Kidney tubule cell (primary cell): ENCODE measurements around the gene CDK5RAP3.
"Not testable (repeated sequence)": the region's sequence is repeated elsewhere in the genome, so short reads cannot be mapped to it uniquely, and the experiment has no call there.

Experiments
- DNase-seq: peaks from one replicate; pipeline ENCODE4 v3.0.0-alpha.2; 2018; ENCODE audit warnings: low spot score

Gene CDK5RAP3

DNA sequence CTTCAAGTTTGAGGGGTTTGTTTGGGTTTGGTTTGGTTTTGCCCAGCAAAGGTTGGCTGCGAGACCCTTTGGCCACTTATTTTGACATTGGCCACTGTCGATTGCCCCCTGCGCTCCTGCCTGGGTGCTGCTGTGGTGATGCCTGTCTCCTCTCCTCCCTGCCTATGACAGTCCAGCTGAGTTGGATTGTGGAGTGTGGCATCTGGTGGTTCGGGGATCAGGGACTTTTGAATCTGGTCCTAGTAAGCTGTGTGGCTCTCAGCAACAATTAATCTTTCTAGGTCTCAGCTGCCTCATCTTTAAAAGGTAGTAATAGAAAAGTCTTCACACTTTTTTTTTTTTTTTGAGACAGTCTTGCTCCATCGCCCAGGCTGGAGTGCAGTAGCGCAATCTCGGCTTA, 27.1 kb downstream of the CDK5RAP3 start:
- DNase-seq = no peak

DNA sequence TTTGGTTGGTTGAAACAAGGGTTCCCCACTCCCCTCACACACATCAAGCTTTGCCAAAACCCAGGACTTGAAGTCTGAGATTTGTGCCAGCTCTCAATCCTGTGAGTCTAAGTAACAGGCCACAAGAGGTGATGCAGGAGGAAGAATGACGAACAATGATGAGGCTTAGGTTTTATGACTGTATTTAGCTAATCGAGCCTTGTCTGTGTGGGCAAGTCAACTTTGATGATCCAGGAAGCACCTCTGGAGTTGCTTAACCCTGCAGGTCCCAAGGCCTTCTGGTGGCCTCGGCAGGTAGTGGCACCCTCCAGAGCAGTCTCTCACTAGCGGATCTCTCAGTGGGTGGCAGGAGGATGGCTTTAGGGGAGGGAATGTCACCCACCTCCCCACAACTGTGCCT, 28.7 kb downstream of the CDK5RAP3 start:
- DNase-seq = peak; percentile 64

DNA sequence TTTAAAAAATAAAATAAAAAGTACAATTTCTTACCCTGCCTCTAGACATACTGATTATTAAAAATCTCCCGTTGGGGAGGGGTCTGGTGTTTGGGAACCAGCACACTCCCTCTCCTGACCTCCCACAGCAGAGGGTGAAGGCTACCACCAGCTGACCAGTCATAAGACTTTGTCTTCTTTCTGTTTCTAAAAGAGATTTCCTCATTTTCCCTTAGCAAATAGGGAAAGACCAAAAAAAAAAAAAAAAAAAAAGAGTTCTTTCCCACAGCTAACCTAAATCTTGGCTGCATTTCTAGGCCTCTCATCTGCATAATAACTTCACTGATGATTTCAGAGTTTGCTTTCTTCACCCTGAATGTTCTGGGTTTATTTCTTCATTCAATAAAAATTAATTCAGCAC, 30.3 kb downstream of the CDK5RAP3 start:
- DNase-seq = no peak

DNA sequence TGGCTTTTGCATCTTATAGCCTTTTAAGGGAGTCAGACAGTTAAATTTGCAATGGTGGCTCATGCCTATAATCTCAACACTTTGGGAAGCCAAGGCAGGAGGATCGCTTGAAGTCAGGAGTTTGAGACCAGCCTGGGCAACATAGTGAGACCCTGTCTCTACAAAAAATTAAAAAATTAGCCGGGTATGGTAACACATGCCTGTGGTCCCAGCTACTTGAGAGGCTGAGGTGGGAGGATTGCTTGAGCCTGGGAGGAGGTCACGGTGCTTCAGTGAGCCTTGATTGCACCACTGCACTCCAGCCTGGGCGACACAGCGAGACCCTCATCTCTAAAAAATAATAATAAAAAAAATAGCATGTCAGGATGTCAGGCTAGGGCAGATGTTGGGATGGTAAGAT, 30.7 kb downstream of the CDK5RAP3 start:
- DNase-seq = not testable (repeated sequence)

DNA sequence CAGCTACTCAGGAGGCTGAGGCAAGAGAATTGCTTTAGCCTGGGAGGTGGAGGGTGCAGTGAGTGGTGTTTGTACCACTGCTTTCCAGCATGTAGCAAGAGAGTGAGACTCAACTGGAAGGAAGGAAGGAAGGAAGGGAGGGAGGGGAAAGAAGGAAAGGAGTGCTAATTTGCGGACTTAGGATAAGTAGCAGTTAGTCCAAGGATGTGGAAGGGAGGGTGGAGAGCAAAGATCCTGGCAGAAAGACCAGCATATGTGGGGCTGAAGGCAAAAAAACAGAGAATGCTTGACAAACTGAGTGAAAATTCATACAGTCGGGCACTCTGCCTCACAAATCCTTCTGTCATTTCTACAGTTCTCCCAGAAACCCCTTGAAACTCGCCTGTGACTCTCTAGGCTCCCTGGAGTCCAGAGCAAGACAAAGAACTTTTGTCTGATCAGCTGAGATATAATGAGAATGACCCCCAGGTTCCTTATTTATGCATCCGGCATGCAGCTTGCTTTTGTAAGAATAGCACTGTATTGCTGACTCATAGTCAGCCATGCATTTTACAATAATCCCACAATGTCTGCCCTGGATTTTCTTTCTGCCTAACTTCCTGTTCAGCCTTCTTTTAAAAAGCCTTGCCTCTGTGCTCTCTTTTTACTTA, 31.5 kb downstream of the CDK5RAP3 start:
- DNase-seq = peak; percentile 95

DNA sequence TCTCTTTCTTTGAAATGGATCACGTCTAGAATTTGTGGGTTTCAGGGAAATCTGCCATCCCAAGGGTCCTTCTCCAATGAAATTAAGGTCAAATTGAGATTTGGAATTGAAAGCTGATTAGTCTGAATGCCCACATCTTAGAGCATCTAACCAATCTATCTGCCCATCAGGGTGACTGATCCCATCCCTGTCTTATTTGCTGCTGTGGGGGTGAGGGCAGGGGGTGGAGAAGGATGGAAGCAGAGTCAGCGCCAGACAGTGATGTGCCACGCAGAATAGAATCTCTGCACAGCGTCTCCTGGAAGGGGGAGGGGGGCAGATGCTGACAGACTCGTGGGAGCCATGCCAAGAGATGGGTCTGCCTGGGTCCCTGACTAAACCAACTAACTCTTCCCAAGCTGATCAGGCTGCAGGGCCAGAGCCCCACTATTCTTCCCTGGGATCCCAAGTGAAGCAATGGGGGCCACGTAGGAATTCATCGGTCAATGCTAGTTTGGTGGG, 32.1 kb downstream of the CDK5RAP3 start:
- DNase-seq = no peak

DNA sequence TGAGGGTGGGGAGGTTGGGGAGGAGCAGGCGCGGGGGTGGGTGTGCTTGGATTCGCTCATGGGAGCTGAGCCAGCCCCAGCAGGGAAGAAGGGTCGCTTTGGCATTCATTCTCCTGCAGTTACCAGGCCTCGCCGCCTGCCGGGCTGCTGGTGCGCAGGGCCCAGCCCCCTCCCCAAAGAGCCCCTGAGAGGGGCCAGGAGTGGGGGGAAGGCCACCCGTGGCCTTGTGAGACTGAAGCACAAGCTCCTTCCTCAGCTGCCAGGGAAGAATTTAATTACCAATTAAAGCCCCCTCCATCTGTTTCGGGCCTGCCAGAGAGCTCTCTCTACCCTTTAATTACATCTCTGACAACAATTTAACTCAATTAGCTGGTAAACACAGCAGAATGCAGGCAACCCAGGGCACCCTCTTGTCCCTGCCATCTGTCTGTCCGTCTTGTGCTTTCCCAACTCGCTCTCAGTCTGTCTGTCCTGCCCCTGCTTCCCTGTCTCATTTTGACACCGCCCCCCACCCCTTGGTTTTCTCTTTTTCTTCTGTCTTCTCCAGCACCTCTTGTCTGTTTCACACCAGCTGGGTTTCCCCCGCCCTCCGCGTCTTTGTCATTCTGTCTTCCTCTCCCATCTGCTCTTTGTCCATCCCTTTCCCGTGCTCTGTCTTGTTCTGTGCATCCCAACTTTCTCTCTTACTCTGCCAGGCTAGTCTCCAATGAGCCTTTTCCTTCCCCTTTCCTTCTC, 32.7 kb downstream of the CDK5RAP3 start:
- DNase-seq = no peak

DNA sequence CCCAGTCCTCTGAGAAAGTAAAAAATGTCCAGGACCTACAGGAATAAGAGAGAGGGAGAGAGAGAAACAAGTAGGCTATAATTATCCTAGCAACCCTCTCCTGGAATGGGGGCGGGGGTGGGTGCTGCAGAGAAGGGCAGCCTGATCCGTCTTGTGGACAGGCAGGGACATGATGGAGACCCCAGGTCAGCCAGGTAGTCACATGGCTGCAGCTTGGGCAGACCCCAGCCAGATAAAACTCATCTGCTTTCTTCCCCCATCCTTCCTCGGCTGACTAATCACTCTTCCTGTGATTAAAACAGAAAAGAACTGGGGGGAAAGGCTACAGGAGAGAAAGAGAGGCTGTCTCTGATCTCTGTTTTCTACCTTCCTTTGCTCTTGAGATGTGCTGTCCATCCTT, 34.1 kb downstream of the CDK5RAP3 start:
- DNase-seq = peak; percentile 18

DNA sequence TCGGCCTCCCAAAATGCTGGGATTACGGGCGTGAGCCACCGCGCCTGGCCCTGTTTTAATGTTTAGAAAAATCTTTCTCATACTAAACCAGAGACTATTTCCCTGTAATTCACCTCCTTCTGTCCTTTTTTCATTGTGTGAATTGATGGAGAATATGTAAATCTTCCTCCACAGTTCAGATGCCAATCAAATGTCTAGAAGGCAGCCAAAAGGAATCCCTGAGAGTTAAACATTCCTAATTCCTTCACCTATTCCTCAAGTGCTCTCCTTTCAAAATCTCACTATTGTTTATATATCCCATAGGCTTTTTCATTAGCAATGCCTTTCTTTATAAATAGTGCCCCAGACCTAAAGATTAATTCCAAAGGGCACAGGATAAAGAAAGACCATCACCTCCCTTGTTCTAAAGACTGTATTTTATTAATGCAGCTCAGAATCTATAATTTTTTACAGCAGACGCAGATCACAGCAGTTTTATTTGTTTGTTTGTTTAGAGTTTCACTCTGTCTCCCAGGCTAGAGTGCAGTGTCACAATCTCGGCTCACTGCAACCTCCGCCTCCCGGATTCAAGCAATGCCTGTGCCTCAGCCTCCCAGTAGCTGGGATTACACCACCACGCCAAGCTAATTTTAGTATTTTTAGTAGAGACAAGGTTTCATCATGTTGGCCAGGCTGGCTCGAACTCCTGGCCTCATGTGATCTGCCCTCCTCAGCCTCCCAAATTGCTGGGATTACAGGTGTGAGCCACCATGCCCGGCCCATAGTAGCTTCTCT, 36.2 kb downstream of the CDK5RAP3 start:
- DNase-seq = no peak

DNA sequence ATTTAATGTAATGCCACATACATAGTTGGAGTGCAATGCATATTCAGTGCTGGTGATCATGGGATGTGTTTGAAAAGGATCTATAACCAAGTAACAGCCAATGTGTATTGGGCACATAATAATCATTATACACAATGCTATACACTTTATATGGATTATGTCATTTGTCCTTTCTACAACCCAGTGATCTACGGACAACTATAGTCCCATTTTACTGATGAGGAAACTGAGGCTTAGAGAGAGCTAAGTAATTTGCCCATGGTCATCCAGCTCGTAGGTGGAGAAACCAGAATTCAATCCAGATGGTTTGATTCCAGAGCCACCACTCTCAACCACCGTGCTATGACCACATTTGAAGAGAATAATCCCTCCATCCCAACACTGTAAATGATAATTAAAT, 39.3 kb downstream of the CDK5RAP3 start:
- DNase-seq = no peak

DNA sequence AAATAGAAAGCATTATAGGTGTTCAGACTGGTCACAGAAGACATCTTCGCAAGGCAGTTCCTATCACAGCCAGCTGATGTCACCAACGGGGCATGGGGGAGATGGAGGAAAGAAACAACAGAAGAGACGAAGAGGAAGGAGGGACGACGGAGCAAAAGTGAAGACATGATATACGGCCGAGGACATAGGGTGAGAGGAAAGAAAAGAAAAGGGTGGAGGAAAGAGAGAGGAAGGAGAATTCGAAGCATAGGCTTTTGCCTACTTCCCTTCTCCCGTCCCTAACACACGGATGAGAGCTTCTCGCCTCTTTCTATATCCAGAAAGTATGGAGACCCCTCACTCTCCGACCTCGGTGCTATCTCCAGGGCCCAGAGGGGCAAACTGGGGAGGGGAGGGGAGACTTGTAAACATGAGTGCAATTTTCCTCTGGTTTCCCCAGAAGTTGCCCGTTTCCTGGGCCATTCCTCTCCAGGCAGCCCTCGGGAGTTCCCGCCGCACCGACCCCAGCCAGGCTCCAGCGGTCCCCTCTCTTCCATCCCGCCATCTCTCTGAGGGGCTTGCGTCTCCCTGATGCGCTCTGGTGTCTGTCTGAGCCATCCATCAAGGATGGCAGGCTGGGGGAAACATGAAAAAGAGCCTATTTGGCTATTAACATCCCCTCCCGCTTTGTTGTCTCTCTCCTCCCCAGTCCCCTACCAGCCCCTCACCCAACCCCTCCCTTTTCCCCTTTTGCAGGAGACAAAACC, 40.7 kb downstream of the CDK5RAP3 start:
- DNase-seq = peak; percentile 43

DNA sequence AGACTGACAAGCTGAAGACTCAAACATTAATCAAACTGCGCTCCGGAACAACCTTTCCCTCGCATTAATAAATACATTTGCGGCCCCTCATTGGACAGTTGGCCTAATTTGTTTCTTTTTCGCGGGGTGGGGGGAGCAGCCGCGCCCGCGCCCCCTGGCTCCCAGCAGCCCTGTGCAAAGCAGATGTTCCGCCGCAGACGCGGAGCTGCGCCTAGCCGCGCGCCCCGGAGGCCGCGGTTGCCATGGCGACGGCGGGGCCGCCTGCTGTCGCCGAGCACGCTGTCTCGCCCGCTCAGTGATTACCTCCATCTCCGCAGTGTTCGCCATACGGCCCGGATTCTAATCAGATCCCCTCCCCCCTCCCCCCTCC, 41.2 kb downstream of the CDK5RAP3 start:
- peak; percentile 42 for DNase-seq

DNA sequence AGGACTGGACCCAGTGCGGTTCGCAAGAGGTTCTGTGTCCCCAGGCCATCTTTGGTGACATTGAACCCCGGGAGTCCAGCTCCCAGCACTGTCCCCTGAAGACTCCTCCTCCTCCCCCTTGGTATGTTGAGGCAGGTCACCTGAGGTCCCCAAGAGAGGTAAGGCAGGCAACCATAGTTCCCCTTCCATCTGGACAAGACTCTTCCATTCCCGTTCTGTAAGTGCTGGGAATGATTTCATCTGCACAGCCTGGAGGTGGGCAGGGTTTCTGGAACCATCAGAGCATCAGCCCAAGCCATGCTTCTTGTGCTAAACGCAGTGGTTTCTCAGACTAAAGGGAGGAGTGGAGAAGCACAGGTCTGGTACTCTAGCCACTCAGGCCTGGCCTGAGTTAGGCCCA, 41.7 kb downstream of the CDK5RAP3 start:
- no peak for DNase-seq

DNA sequence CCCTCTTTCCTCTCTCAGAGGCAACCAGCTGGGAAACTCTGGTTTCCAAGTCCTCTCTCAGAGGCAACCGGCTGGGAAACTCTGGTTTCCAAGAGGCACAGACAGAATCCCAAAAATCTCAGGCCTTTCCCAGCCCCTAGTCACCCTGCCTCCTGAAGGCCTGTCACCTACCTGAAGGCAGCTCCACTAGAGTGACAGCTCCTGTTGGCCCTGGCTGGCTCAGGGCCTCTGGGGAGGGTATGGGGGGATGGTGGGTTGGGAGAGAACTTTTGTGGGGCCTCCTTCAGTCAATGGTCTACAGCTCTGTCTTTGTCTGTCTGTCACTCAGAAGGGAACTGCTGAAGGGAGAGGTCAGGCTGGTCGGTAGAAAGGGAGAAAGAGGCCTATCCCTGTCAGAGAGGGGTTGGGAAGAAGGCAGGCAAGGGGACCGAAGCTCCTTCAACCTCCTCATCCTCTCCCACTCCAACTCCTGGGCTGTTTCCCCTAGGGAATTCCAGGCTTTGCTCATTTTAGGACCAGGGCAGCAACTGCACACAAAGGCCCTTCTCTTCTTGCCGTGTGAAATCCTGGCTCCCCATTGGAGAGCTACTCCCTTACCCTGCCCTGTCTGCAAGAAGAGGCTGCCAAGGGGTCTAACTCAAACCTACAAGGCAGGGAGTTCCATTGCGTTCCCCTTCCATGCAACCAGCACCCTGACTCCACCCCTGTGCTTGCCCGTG, 43.1 kb downstream of the CDK5RAP3 start:
- no peak for DNase-seq

DNA sequence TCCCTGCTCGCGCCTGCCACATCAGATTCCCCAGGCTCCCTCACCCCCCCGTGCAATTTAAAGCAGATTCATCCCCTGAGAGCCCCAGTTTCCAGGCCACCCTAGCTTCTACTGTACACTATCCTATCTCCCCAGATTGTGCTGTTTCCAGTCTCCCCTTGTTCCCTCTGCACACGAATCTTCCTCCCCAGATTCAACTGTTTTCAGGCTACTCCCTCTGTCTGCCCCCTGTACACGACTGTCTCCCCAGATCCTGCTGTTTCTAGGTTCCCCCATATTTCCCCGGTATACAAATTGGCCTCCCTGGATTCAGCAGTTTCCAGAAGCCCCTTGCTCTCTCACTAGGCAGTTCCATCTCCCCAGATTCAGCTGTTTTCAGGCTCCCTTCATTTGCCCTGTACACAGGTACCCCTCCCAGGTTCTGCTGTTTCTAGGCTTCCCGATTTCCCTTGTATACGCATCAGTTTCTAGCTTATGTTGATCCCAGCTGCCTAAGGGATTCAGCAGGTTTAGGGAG, 43.7 kb downstream of the CDK5RAP3 start:
- no peak for DNase-seq

DNA sequence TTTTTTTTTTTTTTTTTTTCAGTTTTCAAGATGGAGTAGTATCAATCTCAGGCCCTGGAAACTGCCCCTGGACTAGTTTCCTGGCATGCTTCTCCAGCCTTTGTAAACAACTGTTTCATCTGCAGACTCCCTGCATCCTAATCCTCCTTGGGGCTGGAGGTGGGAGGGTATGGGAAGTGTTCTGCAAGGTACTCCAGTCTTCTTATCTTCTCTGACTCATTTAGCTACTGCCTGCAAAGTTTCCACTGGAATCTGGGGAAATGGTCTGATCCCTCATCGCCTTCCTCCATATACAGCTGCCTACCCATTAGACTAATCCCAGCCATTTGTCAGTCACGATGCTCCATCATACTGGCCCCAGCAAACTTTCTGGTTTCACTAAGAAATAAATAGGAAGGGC, 45.2 kb downstream of the CDK5RAP3 start:
- no peak for DNase-seq

DNA sequence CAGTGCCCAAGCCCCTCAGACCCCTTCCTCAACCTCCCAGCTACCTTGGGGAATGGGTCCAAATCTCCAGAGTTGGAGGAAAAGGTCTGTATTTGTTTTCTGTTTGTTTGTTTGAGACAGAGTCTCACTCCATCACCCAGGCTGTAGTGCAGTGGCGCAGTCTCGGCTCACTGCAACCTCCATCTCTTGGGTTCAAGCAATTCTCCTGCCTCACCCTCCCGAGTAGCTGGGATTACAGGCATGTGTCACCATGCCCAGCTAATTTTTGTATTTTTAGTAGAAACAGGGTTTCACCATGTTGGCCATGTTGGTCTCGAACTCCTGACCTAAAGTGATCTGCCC, 46.9 kb downstream of the CDK5RAP3 start:
- DNase-seq = not testable (repeated sequence)

DNA sequence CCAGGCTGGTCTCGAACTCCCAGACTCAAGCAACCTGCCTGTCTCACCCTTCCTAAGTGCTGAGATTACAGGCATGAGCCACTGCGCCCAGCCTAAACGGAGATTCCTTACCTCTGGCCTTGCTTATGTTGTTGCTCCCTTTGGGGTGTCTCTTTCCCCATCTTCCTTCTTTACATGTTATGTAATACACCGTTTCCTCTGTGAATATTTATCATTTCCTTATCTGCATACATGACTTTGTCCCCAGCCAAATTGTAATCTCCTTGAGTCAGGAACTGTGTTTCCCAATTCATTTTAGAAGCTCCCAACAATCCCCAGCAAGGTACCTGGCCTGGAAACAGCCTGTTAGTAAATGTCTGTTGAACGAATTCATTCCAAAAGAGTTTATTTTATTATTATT, 51.0 kb downstream of the CDK5RAP3 start:
- DNase-seq = no peak

DNA sequence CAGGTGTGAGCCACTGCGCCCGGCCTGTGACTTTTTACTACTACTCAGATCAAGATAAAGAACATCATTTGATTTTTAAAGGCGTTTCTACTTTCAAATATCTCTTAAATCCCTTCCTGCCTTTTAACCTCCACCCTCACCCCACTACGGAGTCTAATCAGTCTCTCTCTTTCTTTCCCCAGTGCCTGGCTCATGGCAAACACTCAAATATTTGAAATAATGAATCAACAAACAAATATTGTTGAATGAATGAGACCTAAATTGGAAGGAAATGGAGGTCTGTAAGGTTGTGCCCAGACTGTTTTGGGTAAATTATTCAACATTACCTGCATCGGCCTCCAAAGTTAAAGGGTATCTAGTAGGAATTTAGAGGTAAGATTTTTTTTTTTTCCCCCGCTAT, 52.0 kb downstream of the CDK5RAP3 start:
- no peak for DNase-seq

DNA sequence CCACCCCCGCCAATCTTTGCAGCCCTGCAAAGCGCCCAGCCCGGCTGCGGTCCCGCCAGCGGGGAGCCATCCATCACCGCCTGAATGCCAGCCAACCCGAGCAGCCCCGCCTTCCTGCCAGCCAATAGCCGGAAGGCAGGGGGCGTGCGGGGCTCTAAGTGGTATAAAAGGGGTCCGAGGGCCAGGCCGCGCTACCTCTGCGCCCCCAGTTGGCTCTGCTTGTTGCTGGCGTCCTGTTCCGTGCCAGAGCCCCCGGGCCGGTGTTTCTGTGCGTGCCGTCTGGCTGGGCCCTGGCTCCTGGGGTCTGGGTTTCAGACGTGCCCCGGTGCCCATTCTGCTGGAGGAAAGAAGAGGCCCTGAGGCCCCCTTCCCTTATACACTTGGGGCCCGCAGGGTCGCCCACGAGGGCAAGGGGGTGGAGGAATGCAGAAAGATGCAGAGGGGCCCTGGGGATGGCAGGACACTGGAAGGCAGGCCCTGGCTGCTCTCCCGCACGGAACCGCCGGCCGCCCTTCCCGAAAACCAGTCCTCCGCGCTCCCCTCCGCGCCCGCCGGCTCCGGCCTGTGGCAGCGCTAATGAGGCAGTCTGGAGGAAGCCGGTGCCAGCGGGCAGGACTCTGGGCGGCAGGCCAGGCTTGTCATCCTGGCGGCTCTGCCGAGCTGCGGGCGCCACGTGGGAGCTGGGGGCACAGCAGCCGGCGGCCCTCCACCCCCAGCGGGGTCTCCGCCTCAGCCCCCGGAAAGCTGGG, 52.7 kb downstream of the CDK5RAP3 start:
- peak; percentile 84 for DNase-seq
